ENCODE measurements around the gene PTPRM. TPM values are rescaled to one million over a fixed set of nuclear protein-coding genes. Genes with fewer than 3 reads are reported as not detected.

Gene PTPRM
- total and polyA plus RNA-seq, 2 of the 8 experiments (the other 6 are each of a cell fraction or from before 2014, with no cell fraction given): 4.1 to 7.0 TPM

DNA sequence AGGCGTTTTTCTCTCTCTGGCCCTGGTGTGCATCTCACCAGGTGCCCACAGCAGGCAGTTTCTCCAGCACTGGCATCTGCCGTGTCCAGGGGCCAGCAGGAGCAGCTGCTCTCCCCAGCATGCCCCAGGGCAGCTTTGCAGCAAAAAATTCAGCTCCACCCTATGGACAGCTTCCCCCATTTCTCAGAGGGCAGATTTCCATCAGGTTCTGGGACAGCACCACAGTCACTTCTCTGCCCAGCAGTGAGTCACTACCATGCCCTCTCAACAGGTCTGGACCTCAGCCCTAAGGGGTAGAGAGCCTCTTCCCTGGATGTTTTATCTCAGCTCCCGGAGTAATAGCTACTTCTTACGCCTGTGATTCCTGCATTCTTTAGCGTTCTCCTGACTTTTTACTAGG lies 871.9 kb downstream of the PTPRM start (continued):
- TF ChIP-seq, protein P1, sequence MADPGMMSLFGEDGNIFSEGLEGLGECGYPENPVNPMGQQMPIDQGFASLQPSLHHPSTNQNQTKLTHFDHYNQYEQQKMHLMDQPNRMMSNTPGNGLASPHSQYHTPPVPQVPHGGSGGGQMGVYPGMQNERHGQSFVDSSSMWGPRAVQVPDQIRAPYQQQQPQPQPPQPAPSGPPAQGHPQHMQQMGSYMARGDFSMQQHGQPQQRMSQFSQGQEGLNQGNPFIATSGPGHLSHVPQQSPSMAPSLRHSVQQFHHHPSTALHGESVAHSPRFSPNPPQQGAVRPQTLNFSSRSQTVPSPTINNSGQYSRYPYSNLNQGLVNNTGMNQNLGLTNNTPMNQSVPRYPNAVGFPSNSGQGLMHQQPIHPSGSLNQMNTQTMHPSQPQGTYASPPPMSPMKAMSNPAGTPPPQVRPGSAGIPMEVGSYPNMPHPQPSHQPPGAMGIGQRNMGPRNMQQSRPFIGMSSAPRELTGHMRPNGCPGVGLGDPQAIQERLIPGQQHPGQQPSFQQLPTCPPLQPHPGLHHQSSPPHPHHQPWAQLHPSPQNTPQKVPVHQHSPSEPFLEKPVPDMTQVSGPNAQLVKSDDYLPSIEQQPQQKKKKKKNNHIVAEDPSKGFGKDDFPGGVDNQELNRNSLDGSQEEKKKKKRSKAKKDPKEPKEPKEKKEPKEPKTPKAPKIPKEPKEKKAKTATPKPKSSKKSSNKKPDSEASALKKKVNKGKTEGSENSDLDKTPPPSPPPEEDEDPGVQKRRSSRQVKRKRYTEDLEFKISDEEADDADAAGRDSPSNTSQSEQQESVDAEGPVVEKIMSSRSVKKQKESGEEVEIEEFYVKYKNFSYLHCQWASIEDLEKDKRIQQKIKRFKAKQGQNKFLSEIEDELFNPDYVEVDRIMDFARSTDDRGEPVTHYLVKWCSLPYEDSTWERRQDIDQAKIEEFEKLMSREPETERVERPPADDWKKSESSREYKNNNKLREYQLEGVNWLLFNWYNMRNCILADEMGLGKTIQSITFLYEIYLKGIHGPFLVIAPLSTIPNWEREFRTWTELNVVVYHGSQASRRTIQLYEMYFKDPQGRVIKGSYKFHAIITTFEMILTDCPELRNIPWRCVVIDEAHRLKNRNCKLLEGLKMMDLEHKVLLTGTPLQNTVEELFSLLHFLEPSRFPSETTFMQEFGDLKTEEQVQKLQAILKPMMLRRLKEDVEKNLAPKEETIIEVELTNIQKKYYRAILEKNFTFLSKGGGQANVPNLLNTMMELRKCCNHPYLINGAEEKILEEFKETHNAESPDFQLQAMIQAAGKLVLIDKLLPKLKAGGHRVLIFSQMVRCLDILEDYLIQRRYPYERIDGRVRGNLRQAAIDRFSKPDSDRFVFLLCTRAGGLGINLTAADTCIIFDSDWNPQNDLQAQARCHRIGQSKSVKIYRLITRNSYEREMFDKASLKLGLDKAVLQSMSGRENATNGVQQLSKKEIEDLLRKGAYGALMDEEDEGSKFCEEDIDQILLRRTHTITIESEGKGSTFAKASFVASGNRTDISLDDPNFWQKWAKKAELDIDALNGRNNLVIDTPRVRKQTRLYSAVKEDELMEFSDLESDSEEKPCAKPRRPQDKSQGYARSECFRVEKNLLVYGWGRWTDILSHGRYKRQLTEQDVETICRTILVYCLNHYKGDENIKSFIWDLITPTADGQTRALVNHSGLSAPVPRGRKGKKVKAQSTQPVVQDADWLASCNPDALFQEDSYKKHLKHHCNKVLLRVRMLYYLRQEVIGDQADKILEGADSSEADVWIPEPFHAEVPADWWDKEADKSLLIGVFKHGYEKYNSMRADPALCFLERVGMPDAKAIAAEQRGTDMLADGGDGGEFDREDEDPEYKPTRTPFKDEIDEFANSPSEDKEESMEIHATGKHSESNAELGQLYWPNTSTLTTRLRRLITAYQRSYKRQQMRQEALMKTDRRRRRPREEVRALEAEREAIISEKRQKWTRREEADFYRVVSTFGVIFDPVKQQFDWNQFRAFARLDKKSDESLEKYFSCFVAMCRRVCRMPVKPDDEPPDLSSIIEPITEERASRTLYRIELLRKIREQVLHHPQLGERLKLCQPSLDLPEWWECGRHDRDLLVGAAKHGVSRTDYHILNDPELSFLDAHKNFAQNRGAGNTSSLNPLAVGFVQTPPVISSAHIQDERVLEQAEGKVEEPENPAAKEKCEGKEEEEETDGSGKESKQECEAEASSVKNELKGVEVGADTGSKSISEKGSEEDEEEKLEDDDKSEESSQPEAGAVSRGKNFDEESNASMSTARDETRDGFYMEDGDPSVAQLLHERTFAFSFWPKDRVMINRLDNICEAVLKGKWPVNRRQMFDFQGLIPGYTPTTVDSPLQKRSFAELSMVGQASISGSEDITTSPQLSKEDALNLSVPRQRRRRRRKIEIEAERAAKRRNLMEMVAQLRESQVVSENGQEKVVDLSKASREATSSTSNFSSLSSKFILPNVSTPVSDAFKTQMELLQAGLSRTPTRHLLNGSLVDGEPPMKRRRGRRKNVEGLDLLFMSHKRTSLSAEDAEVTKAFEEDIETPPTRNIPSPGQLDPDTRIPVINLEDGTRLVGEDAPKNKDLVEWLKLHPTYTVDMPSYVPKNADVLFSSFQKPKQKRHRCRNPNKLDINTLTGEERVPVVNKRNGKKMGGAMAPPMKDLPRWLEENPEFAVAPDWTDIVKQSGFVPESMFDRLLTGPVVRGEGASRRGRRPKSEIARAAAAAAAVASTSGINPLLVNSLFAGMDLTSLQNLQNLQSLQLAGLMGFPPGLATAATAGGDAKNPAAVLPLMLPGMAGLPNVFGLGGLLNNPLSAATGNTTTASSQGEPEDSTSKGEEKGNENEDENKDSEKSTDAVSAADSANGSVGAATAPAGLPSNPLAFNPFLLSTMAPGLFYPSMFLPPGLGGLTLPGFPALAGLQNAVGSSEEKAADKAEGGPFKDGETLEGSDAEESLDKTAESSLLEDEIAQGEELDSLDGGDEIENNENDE (IDR thresholded peaks at IDR 0.05; ENCODE audit: insufficient replicate concordance, low read length): no peak
- TF ChIP-seq YY1 (IDR thresholded peaks at IDR 0.05; ENCODE audit: low read depth, low read length) (no peak), SAP30 (IDR thresholded peaks at IDR 0.05; ENCODE audit: insufficient read depth, insufficient replicate concordance, low read length) (no peak), TAF1 (IDR thresholded peaks at IDR 0.05; ENCODE audit: low read depth, low read length) (no peak), TAF7 (optimal IDR thresholded peaks at IDR 0.05; ENCODE audit: borderline replicate concordance, low read depth, low read length) (no peak), SP1 (IDR thresholded peaks at IDR 0.05; ENCODE audit: low read depth, low read length) (no peak), PHF8 (conservative IDR thresholded peaks at IDR 0.05; ENCODE audit: low read depth, low read length) (no peak), CHD2 (IDR thresholded peaks at IDR 0.05; ENCODE audit: low read length) (no peak), CHD1 (IDR thresholded peaks at IDR 0.05; ENCODE audit: low read depth, low read length) (no peak), CTBP2 (IDR thresholded peaks at IDR 0.05; ENCODE audit: borderline replicate concordance, insufficient read depth, insufficient read length, low read length) (no peak), SUZ12 (IDR thresholded peaks at IDR 0.05; ENCODE audit: low read length) (no peak), JUND (IDR thresholded peaks at IDR 0.05; ENCODE audit: low read length) (no peak), SIX5 (IDR thresholded peaks at IDR 0.05; ENCODE audit: low read depth, low read length) (no peak)
